SH-SY5Y (cell line): ENCODE data around the gene HDAC9.

Experiments
- GATA2 ChIP-seq: IDR thresholded peaks from 2 replicates; pipeline ENCODE4 v1.6.1; 2011; ENCODE audit warnings: mild to moderate bottlenecking, low read depth, low read length
- GATA3 ChIP-seq: IDR thresholded peaks from 2 replicates; pipeline ENCODE4 v1.6.1; 2011; ENCODE audit warnings: low read depth, mild to moderate bottlenecking, low read length, moderate library complexity

Gene HDAC9

DNA sequence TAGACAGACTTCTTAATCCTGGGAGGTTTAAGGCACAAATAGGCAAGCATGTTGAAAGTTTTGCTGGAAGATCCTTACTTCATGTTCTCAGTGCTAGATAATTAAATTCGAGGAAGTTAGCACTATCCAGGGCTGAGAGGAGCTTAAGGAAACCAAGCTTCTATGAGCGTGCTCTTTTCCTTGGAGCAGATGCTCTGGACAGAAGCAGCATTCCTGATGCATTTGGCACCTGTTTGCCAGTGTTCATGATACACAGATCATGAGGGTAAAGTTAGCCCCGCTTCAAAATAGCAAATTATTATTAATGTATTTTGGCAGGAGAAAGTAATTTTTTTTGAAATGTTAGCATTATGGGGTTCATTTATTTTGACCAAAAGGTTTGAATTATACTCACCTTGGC is 9.4 kb downstream of the HDAC9 start:
- TF ChIP-seq GATA2, result no peak
- TF ChIP-seq GATA3, result no peak

DNA sequence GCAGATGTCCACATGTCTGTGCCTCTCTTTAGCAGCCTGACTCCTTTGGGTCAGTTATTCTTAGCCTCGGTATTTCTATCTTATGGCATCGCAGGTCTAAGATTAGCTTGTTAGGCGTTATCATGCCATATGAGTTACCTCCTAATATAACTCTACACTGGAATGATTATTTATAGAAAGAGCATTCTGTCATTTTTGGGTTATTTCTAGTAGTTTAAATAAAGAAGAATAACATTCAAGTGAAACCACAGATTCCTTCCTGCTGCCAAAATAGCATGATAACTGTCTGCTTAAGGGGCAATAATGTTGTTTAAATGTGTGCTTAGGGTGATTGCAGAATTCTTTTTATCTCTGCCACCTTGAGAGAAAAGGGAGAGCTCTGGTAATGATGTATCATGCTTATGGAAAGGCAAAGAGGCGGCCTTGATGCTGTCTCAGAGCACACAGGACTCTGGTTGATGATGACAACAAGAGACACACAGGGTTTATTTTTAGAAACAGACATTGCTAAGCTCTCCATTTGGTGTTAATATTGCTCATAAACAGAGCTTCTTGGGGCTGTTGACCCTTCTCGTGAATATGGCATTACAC is 10.4 kb downstream of the HDAC9 start:
- TF ChIP-seq GATA2 (no peak), GATA3 (no peak)

DNA sequence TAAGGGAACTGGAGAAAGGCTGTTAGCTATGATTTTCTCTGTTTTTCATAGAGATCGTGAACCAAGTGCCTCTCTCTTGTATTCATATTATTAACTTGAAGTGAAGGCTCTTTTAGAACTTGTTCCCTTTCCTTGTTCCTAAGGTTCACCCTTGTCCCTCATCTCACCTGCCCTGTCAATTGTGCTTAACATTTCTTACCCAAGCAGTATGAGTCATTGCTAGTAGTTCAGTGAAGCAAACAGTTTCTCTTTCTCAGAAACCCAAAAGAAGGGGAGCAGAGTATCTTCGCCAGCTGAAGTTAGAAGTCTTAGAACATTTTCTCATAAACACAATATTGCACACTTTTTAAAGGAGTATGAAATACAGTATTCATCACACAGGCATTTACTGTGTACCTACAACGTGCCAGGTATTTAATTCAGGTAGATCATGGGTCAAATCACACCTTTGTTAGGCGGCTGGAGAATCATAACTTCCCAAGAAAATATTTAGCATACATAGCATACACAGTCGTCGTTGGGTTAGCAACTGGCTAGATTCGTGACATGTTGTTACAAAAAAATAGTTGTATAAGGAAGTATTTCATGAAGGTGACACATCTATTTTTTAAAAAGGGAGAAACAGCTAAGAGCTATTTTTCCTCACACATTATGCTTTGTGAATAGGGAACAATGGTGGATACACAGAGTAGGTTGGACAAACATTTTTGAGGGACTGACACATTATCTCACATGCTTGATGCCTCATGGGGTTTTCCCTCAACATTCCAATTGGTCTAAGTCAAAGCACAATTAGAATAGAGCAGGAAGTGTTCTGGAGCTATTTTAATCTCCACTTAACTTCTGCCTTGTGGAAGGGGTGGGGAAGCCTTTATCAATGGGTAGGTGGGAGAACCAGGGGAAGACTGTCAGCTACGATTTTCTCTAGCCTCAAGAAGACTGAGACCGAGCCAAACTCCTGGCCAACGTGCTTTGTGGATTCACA is 13.2 kb downstream of the HDAC9 start:
- no peak for TF ChIP-seq GATA3
- TF ChIP-seq GATA2, result no peak

DNA sequence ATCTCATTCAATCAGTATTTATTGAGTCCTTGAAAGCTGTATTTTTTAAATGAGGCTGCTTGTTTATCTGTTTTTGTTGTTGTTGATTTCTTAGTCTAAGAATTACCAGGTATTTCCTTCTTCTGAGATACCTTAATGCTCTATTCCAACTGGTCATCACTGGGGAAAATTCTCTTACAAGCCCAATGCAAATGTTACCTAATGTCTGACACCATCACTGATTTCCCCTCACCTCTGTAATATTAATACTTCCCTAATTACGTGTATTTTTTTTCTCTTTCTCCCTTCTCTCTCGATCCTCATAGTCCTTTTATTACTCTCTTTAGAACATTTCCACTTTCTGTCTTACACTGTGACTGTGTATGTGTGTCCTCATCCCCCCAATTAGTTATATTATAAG is 13.9 kb downstream of the HDAC9 start:
- TF ChIP-seq GATA3, result no peak
- no peak for TF ChIP-seq GATA2

DNA sequence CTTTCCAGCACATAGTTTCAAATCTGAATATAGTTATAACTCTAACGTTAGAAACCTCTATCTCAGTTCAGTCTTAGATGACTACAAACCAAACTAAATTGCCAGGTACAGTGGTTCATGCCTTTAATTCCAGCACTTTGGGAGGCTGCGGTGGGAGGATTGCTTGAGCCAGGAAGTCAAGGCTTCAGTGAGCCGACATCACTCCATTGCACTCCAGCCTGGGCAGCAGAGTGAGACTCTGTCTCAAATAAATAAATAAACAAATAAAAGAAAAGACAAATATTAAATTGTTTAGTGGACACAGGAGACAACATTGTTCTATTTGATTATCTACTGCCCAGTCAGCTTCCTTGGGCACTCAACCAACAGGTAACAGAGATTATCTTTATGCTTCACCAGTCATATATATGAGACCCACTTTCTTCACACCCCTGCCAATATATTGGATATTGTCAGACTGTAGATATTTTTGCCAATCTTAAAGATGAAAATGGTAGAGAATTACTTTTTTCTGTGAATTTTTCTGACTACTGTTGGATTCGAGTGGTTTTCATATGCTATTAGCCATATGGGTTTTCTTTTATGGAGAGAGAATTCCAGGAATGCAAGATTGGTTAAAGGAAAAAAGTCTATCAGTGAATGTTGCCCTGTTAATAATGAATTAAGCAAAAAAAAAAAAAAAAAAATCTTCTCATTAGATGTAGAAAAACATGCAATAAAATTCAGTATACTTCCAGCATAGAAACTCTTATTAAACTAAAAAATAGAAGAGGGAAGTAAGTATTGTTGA is 16.0 kb downstream of the HDAC9 start:
- TF ChIP-seq GATA3 (no peak), GATA2 (no peak)

DNA sequence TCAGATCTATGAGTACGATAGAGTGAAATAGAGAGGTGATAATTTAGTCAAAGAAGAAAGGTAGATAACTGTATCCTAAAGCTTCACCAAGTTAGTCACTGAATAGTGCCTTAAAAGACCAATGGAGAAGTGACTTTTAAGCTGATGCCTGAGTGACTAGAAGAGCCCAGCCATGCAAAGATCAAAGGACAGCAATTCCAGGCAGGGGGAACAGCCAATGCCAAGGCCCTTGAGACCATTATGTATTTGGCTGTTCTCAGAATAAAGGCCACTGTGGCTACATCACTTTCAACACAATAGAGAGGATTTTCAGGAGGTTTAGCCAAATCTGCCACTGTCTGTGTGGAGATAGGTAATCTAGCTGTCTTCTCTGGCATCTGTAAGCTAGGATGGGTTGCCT is 17.8 kb downstream of the HDAC9 start:
- no peak for TF ChIP-seq GATA2
- TF ChIP-seq GATA3, result no peak

DNA sequence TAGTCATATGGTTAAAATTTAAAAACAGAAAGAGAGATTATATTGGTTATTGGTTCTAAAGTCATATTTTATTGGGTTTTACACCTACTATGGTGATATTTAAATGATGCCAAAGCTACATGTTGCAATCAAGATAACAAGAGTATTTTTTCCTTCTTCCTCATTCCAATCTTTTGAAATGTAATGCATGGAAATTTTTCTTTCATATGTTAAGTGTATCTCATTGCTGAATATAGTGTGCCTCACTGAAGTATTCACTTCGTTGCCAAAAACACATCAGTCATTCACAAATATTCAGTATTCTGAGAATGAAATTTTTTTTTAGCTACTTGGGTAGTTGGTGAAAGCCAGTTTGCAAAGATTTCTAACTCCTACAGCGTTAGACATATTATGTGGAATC is 19.5 kb downstream of the HDAC9 start:
- TF ChIP-seq GATA2 (no peak), GATA3 (no peak)

DNA sequence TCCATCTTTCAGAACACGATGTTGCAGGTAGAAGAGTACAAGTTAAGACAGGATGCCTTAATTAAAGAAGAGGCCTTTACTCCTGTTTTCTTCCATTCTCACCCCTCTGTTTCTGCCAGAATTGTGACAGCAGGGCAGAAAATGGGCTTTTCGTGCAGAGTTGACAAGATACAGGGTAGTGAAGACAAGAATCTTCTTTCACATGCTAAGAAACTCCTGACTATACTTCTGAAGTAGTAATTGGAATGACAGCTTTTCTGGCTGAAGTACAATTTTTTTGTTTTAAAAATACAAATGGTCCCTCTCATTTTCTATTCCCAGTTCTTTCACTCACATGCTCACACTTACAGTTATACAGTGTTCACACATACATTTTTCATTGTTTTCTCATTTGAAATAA is 22.1 kb downstream of the HDAC9 start:
- TF ChIP-seq GATA3, result no peak

DNA sequence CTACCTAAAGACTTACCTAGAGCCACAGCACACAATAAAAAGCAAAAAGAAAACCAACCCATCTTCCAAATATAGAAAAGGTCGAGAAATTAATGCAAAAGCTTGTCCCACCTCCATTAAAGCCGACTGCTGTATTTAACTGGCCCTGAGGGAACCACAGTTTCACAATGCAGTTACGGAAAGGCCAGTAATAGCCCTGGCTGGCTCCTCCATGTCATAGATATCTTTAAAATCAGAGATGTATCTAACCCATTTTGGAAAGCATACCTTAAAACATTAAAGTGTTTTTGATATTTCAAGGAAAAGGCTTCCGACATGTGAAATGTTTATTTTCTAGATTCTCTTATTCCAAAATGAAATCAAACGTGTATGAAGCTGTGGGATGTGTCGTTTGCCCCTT is 23.0 kb downstream of the HDAC9 start:
- TF ChIP-seq GATA3 (peak; percentile 68), GATA2 (peak; percentile 63)

DNA sequence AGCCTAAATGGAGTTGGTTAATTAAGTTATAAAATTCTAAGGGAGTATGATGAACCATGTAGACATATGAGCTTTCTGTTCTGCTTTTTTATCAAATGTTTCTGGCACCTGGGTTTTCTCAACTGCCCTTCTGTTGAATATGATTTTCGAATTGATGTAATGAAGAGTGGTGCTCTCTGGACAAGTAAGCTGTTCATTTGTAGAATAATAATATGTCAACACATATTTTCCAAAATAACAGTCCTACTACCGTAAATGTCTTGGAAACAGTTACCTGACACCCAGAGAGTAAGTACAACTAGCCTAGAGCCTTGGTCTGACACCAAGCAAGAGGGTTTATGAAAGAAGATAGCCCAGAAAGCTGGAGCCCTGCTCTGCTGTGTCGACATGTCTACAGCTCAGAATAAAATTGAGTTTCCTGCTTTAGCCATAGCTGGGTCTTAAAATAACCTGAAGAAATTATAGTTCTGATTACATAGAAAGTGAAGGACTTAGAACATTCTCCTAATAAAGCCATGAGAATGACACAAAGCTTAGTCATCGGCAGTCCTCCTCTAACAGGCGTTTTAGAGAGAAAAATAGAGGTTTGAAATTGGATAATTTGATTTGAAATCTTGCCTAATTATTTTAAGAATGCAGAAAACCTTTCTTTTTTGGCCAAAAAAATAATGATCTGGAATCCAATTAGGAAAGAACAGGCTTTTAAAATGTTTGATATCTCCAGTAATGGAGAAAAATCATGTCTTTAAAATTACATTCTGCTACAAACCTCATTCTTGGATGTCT is 25.1 kb downstream of the HDAC9 start:
- no peak for TF ChIP-seq GATA3
- no peak for TF ChIP-seq GATA2

DNA sequence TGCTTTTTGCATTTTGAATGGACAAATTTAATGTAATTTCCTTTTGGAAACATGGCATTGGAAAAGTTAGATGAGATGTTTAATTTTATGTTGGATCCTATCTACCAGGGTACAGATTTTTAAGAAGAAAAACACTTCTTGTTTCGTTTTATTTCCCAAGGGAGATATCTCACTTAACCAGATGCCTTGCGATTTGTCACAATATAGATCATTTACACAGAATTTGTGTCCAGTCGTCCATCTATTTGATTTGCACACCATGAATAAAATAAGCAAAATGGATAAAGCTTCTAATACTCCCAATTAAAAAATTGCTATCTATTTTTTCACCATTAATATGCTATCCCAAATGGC is 25.7 kb downstream of the HDAC9 start:
- TF ChIP-seq GATA3, result peak; percentile 16; the same call in 1 of the 2 replicates
- no peak for TF ChIP-seq GATA2

DNA sequence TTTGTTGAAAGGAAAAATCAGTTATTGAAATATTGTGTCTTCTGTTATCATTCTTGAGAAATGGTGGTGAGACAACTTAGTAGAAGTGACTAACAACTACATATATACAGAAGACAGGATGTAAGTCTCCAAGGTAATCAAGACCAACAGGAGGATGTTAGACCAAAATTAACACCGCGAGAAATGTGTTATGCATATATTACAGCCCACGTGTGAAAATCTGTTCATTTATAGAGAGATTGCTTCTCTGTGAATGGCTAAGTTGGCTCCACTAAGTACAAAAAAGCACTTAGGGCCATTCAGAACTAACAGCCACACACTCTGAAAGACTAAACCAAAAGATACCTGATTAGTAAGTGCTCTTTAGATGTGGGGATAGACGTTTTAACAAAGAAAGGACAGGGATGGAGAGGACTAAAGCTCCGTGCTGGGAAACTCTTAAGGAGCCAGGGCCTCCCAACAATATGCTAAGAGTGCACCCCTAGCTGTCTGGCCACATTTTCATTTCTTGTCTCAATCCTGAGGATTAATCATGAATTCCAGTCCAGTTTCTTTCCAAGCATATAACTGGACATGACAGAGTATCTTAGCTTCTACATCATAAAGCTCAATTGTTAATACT is 26.5 kb downstream of the HDAC9 start:
- no peak for TF ChIP-seq GATA2
- TF ChIP-seq GATA3, result no peak

DNA sequence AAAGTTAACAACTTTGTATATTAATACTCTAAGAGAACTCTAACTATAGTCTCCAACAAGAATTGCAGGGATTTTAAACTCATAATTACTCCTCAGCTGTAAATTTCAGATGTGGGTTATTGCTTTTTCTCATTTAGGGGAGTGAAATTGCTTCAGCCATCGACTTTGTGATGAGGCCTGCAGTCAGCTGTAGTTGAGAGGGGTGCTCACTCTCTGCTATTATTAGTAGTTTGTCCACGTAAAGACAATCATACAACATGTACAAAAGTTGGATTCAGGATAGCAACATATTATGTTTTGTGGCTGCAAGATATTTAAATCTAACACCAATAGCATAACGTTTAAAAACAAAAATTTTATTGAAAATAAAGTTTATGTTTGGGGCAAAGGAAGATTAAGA is 28.7 kb downstream of the HDAC9 start:
- no peak for TF ChIP-seq GATA2
- TF ChIP-seq GATA3, result no peak
